GM10847 (cell line): Measurements from ENCODE around the gene ZNF132.

Experiments
- POLR2A ChIP-seq: IDR thresholded peaks from 2 replicates; pipeline ENCODE4 v1.6.1; 2011; ENCODE audit not compliant: insufficient read length; ENCODE audit errors: extremely low read depth

ZNF132 gene

GRCh38 chr19:58396691-58397532, 43.0 kb downstream of the ZNF132 start:
- TF ChIP-seq POLR2A, result no peak

DNA sequence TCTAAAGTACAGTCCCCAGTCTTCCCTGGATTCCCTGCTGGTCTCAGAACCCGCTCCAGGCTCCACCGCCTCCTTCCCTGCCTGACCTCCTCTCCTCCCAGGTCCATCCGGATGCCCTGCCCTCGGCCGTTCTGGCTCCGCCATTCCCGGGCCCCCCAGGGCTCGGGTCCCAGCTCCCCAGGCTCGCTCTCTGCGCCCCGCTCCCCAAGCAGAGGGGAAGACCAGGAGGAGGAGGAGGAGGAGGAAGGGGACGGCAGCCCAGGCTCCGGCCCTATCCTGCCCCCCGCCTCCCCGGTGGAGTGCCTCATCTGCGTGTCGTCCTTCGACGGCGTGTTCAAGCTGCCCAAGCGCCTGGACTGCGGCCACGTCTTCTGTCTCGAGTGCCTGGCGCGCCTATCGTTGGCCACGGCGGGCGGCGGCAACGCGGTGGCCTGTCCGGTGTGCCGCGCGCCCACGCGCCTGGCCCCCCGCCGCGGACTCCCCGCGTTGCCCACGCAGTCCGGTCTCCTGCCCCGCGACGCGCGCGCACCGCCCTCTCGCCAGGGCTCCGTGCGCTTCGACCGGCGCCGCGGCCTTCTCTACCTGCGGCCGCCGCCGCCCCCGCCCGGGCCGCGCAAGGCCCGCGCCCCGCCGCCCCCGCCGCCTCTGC, 43.9 kb downstream of the ZNF132 start:
- TF ChIP-seq POLR2A, result no peak

GRCh38 chr19:58395220-58395978, 44.6 kb downstream of the ZNF132 start, which contains the start of gene RNF225:
RNF225 (plus strand) TSS chr19:58395656; CDS start chr19:58396090, 434 bp downstream.
- TF ChIP-seq POLR2A, result peak; percentile 12

- TF ChIP-seq POLR2A, result no peak
Observed at GRCh38 chr19:58394821-58395219, 45.1 kb downstream of the ZNF132 start.

- no peak for TF ChIP-seq POLR2A
Observed at GRCh38 chr19:58393725-58394033, 46.3 kb downstream of the ZNF132 start.

DNA sequence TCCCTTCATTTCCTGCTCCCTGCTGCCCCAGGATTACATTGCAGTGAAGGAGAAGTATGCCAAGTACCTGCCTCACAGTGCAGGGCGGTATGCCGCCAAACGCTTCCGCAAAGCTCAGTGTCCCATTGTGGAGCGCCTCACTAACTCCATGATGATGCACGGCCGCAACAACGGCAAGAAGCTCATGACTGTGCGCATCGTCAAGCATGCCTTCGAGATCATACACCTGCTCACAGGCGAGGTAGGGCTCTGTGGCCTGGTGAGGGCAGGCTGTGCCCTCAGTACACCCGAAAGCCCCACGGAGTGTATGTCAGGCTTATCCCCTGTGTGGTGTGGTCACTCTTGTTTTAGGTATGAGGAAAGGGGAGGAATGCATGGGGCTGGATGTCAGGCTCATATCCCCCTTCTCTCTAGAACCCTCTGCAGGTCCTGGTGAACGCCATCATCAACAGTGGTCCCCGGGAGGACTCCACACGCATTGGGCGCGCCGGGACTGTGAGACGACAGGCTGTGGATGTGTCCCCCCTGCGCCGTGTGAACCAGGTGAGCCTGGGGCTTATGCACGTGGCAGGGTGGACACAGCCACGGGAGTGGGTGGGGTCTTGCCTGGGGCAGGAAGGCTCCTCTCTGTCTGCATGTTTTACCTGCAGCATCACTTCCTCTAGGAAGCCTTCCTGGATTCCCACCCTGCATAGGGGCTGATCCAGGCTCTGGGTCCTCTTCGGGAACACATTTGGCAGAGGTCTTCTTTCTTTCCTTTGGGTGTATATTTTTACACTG, 46.8 kb downstream of the ZNF132 start:
- TF ChIP-seq POLR2A, result no peak

DNA sequence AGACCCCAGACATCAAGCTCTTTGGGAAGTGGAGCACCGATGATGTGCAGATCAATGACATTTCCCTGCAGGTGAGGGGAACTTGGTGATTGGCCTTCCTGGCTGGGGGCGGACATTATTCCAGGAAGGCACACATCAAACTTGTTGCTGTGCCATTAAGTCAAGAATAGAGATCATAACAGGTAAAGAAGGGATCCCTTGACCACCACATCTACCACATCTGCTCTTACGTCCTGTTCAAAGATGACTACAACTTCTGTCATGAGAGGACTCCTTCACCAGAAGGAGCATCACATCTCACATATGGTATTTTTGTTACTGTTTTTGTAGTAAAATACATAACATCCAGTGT, 51.8 kb downstream of the ZNF132 start:
- no peak for TF ChIP-seq POLR2A

GRCh38 chr19:58387338-58388174, 52.4 kb downstream of the ZNF132 start:
- TF ChIP-seq POLR2A, result no peak

- peak; percentile 97 for TF ChIP-seq POLR2A
Observed at GRCh38 chr19:58386576-58387337, 53.2 kb downstream of the ZNF132 start, which contains the start of gene RPS5. RPS5 (plus strand) TSS chr19:58387269; CDS start chr19:58388138, 869 bp downstream.

DNA sequence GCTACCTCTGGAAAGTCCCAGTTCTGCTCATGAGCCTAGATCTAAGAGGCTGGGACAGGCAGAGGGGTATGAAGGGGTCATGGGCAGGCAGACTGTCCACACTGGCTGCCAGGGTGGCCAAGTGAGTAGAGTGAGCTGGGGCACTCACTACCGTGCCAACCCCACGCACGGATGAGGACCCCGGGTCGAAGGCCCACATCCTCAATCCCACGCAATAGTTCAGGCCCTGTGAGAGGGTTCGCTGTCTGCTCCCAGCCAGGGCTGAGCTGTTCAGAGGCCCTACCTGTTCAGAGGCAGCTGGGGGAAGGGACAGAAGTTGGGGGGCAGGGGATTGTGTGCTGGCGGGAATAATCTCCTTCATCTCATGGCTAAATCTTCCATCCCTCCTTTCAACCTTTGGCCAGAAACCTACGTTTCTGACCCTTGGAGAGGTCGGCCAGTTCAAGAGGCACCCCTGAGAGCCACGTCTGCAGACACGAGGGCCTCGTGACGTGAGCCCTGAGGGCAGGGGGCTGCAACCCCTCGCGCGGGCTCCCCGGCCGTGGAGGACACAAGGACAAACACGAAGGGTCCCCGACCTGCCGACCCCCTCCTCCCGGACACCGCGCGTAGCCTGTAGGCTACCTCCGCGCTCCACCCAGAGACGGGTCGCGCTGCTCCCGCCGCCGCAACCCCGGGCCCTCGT, 53.9 kb downstream of the ZNF132 start:
- no peak for TF ChIP-seq POLR2A

DNA sequence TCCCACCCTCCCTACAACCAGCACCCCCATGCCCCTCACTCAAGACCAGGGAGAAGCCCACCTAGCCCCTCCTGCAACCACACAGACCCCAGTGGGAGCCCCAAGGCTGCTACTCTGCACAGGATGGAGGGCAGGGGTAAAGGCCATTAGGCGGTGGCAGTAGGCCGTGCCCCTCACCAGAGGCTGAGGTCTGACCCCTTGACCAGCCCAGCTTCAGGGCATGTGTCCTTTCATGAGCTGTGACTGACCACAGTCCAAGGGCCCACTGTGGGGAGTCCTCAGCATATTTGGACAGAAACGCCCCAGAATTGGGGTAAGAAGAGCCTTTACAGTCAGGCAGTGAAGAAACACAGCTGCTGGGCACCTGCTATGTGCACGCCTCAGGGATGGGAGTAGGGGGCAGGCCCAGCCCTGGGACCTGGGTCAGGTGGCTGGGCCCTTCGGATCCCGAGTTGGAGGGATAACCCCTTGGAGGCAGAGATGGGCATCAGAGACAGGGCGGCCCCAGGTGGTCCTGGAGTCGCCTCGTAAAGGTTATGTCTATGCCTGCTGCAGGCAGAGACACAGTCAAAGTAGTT, 54.6 kb downstream of the ZNF132 start:
- no peak for TF ChIP-seq POLR2A

DNA sequence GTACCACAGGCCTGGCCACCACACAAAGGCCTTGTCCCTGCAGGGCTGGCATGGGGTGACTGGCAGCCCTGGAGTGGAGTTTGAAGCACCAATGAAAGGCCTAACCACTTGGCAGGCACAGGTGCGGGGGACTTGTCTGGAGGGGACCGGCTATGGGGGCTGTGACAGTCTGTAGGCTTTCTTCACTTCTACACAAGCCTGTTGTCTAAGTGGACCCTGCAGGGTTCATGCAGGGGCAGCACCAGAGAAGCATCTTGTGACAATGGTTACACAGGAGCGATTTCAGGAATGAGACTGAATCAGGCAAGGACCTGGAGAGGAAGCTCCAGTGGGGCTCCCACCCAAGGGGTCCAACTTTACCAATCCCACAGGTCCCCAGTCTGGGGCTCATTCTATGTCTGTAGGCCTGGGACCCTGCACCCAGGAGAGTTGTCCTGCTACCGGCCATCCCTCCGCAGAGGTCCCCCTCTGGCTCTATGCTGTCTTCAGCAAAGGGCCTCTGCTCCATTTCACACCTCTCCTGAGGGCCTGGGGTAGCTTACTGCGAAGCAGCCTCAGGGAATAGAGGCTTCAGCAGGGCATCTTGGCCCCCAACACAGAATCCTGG, 56.9 kb downstream of the ZNF132 start:
- no peak for TF ChIP-seq POLR2A
